Measurements from ENCODE around the gene NRAP. TPM values are rescaled to one million over a fixed set of nuclear protein-coding genes. Genes with fewer than 3 reads are reported as not detected.

Gene NRAP
- total RNA-seq, 1 donor from 2014 or later = not detected

DNA sequence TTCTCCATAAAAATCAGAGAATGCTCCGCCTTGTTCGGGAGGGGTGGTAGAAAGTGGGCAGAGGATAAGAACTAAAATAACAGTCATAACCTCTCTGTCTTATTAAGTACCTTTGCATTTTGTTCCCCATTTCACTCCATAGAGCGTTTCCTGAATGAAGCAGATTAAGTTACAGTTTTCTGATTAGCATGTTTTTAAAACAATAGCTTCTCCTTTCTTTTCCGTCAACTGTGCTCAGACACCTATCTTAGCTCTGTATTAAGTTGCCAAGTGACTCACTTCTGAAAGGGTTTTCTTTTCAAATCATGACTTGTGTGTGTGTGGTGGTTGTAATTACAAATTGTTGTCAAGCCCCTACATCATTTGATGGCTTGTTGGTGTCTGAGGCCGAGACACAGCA is 109.6 kb downstream of the NRAP start:
- no peaks in the 10 kb centered on the region for H3K36me3 Mint-ChIP-seq (ENCODE audit: low read depth, unreplicated experiment)
- H3K4me1 Mint-ChIP-seq (ENCODE audit: unreplicated experiment) = peaks cover 6% of the 10 kb centered on the region
- H3K27me3 Mint-ChIP-seq (ENCODE audit: unreplicated experiment) = peaks cover 8% of the 10 kb centered on the region
- H3K9me3 Mint-ChIP-seq (ENCODE audit: unreplicated experiment) = no peaks in the 10 kb centered on the region
- TF ChIP-seq, protein P1, sequence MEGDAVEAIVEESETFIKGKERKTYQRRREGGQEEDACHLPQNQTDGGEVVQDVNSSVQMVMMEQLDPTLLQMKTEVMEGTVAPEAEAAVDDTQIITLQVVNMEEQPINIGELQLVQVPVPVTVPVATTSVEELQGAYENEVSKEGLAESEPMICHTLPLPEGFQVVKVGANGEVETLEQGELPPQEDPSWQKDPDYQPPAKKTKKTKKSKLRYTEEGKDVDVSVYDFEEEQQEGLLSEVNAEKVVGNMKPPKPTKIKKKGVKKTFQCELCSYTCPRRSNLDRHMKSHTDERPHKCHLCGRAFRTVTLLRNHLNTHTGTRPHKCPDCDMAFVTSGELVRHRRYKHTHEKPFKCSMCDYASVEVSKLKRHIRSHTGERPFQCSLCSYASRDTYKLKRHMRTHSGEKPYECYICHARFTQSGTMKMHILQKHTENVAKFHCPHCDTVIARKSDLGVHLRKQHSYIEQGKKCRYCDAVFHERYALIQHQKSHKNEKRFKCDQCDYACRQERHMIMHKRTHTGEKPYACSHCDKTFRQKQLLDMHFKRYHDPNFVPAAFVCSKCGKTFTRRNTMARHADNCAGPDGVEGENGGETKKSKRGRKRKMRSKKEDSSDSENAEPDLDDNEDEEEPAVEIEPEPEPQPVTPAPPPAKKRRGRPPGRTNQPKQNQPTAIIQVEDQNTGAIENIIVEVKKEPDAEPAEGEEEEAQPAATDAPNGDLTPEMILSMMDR (IDR thresholded peaks at IDR 0.05; ENCODE audit: unreplicated experiment) = no peak
- no peak overlapping the region for H3K4me3 Mint-ChIP-seq (ENCODE audit: unreplicated experiment)
- no peak overlapping the region for H3K27ac Mint-ChIP-seq (ENCODE audit: unreplicated experiment)
- DNase-seq (ENCODE audit: low spot score) = no peak

DNA sequence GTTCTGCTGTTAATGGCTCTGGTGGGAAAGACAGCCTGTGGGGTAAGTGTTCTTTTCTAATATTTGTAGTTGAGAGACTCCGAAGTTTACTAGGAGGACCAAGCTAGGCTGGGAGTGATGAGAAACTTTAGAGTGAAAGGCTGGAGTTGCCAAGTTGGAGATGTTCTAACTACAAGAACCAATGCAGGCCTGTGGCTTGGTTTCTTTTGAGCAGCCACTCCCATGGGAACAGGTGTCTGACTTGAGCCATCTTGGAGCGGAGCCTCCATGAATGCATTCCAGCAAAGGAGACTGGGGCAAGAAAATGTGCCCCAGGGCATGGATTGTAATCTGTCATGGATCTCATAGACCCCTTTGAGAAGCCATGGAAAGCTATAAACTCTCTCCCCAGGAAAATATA is 110.7 kb downstream of the NRAP start:
- no peak for DNase-seq (ENCODE audit: low spot score)
- TF ChIP-seq, protein P1 (IDR thresholded peaks at IDR 0.05; ENCODE audit: unreplicated experiment) = no peak
- Mint-ChIP-seq H3K27ac (ENCODE audit: unreplicated experiment) (no peak overlapping the region), H3K9me3 (ENCODE audit: unreplicated experiment) (no peaks in the 10 kb centered on the region), H3K36me3 (ENCODE audit: low read depth, unreplicated experiment) (no peaks in the 10 kb centered on the region), H3K4me1 (ENCODE audit: unreplicated experiment) (peaks cover 8% of the 10 kb centered on the region), H3K27me3 (ENCODE audit: unreplicated experiment) (peaks cover 5% of the 10 kb centered on the region), H3K4me3 (ENCODE audit: unreplicated experiment) (no peak overlapping the region)

- peaks cover 2% of the 10 kb centered on the region for H3K27me3 Mint-ChIP-seq (ENCODE audit: unreplicated experiment)
- H3K36me3 Mint-ChIP-seq (ENCODE audit: low read depth, unreplicated experiment) = no peaks in the 10 kb centered on the region
- TF ChIP-seq, protein P1 (IDR thresholded peaks at IDR 0.05; ENCODE audit: unreplicated experiment) = no peak
- H3K4me1 Mint-ChIP-seq (ENCODE audit: unreplicated experiment) = peaks cover 8% of the 10 kb centered on the region
- no peak for DNase-seq (ENCODE audit: low spot score)
- no peak within 1 kb of the TSS for H3K27ac Mint-ChIP-seq (ENCODE audit: unreplicated experiment)
- no peaks in the 10 kb centered on the region for H3K9me3 Mint-ChIP-seq (ENCODE audit: unreplicated experiment)
- H3K4me3 Mint-ChIP-seq (ENCODE audit: unreplicated experiment) = no peak within 1 kb of the TSS
These were observed 111.1 kb downstream of the NRAP start, which contains the start of gene HABP2 for GRCh38 chr10:113552701-113553100. Gene HABP2, plus strand, starts transcription at chr10:113553053. Its CDS starts 69 bp downstream, at chr10:113553122.

DNA sequence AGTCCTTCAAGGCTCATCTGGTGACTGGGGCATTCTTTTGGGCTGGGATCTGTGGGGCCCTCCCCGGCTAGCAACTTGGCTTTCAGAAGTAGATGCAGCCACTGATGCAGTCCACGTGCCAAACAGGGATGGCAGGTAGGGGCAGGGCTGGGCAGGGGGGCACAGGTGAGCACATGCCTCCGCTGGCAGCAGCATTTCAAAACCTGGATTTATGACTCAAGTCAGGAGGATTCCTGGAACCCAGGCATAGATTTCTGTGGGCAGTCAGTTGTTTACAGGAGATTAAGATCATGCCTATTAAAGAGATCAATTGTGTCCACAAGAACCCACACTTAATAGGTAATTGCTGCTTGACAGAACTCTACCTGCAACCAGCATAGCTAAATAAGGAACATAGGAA is 111.8 kb downstream of the NRAP start:
- H3K4me3 Mint-ChIP-seq (ENCODE audit: unreplicated experiment) = no peak overlapping the region
- TF ChIP-seq, protein P1 (IDR thresholded peaks at IDR 0.05; ENCODE audit: unreplicated experiment) = no peak
- no peak overlapping the region for H3K27ac Mint-ChIP-seq (ENCODE audit: unreplicated experiment)
- H3K4me1 Mint-ChIP-seq (ENCODE audit: unreplicated experiment) = peaks cover 8% of the 10 kb centered on the region
- DNase-seq (ENCODE audit: low spot score) = no peak
- H3K9me3 Mint-ChIP-seq (ENCODE audit: unreplicated experiment) = no peaks in the 10 kb centered on the region
- H3K27me3 Mint-ChIP-seq (ENCODE audit: unreplicated experiment) = peaks cover 2% of the 10 kb centered on the region
- no peaks in the 10 kb centered on the region for H3K36me3 Mint-ChIP-seq (ENCODE audit: low read depth, unreplicated experiment)

GRCh38 chr10:113550365-113550764 is 113.5 kb downstream of the NRAP start:
- no peak overlapping the region for H3K4me3 Mint-ChIP-seq (ENCODE audit: unreplicated experiment)
- TF ChIP-seq, protein P1 (IDR thresholded peaks at IDR 0.05; ENCODE audit: unreplicated experiment) = no peak
- H3K27me3 Mint-ChIP-seq (ENCODE audit: unreplicated experiment) = peaks cover 2% of the 10 kb centered on the region
- DNase-seq (ENCODE audit: low spot score) = no peak
- H3K36me3 Mint-ChIP-seq (ENCODE audit: low read depth, unreplicated experiment) = no peaks in the 10 kb centered on the region
- no peak overlapping the region for H3K27ac Mint-ChIP-seq (ENCODE audit: unreplicated experiment)
- no peaks in the 10 kb centered on the region for H3K9me3 Mint-ChIP-seq (ENCODE audit: unreplicated experiment)
- peaks cover 8% of the 10 kb centered on the region for H3K4me1 Mint-ChIP-seq (ENCODE audit: unreplicated experiment)
